NCI-H345 (cell line): ENCODE results near the gene STRN3.

ENCODE experiments used
- DNase-seq: peaks from one replicate; lab custom pipeline; 2025; lab: John Stamatoyannopoulos, UW

Gene STRN3

GRCh38 chr14:30869551-30870155 lies 156.5 kb downstream of the STRN3 start:
- no peak for DNase-seq

- no peak for DNase-seq
Measured at GRCh38 chr14:30868736-30869135, 157.4 kb downstream of the STRN3 start.

- DNase-seq, result no peak
Measured at GRCh38 chr14:30864934-30865333, 161.2 kb downstream of the STRN3 start.

GRCh38 chr14:30861200-30861599 lies 165.0 kb downstream of the STRN3 start:
- no peak for DNase-seq

DNA sequence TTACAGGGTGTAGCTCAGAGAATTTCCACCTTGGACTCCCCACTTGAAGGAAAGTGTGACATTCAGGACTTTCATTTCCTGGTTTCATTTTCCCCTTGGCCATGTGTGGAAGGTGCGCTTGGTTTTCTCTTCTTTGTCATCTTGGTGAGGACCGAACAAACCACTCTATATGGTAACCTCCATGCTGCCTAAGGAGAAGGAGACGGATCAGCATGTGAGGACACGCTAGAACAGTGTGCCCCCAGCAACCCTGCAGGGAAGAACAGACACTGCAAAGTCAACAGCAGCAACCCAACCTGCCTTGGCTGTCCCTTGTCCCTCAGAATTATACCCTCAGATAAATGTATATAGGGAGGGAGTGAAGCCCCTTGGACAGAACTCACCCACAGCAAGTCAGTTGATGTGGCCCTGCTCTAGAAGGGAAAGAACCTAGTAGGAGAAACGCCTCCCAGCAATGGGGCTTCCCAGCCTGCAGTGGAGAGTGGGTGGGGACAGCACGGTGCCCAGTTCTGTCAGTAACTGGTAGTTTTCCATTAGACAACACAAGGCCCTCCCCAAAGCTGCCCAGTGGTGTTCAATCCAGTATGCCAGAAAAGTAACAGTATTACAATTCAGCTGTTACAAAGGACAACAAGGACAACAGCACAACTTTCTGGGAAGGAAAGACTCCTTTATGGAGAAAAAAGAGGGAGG lies 170.7 kb downstream of the STRN3 start:
- no peak for DNase-seq

DNA sequence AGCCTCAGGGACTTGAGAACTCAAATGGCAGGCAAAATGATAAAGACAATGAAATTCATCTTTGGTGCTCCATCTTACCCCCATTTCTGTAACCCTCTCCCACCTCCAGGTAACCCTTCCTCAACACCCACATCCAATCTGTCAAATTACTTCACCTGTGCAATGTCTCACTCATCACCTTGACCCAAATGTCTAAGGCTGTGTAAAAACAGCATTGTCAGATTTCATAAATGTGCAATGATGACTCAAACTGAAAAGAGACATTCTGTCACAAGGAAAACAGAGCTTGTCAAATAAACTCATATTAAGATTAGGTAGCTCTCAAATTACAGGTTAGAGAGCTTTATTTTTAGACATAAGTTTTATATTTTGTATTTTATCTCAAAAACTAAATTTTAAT lies 171.7 kb downstream of the STRN3 start:
- no peak for DNase-seq

GRCh38 chr14:30853946-30854345 lies 172.2 kb downstream of the STRN3 start:
- no peak for DNase-seq

- no peak for DNase-seq
Measured at GRCh38 chr14:30849983-30850382, 176.2 kb downstream of the STRN3 start.

DNA sequence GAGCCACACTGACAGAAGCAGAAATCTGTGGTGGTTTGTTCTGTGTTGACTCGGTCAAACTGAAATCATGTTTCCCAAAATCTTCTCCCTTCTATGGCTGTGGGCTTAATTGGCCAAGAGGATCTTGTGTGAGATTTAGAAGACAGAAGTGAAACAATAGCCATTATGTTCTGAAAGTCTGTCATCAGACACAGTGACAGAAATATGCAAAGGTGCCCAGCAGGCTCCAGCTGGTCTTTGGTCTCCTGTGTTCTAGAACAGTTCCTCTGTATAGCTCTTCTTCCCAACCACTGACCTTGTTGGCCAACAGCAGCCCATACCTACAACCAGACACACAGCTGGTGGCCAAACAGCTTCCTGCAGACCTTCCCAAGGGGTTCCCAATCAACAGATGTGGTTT lies 176.8 kb downstream of the STRN3 start:
- DNase-seq, result no peak

- no peak for DNase-seq
Measured at GRCh38 chr14:30848449-30849240, 177.5 kb downstream of the STRN3 start.
